ENCODE data around the gene NPR3.

- no peak for TF ChIP-seq CTCF (conservative IDR thresholded peaks at IDR 0.05; ENCODE audit: low read depth in 2 of 2)
- no peak for TF ChIP-seq EZH2phosphoT487 (IDR thresholded peaks at IDR 0.05; ENCODE audit: unreplicated experiment)
- no peak for TF ChIP-seq JUNB (IDR thresholded peaks at IDR 0.05; ENCODE audit: unreplicated experiment)
- TF ChIP-seq REST (IDR thresholded peaks at IDR 0.05; ENCODE audit: unreplicated experiment) = no peak
- no peak for TF ChIP-seq CREB1 (CRISPR knock-in tag; IDR thresholded peaks at IDR 0.05; ENCODE audit: low read depth)
- TF ChIP-seq POLR2AphosphoS5 (IDR thresholded peaks at IDR 0.05; ENCODE audit: low read depth) = no peak
- no peak for TF ChIP-seq EZH2 (IDR thresholded peaks at IDR 0.05; ENCODE audit: low read depth, unreplicated experiment)
- TF ChIP-seq ZNF331 (CRISPR knock-in tag; IDR thresholded peaks at IDR 0.05; ENCODE audit: low read depth) = no peak
- no peak for TF ChIP-seq STAT1 (IDR thresholded peaks at IDR 0.05; ENCODE audit: unreplicated experiment)
- TF ChIP-seq NANOG (IDR thresholded peaks at IDR 0.05; ENCODE audit: borderline replicate concordance) = no peak
- no peak for TF ChIP-seq ZNF462 (CRISPR knock-in tag; IDR thresholded peaks at IDR 0.05)
Observed at GRCh38 chr5:32802764-32803163, 91.6 kb downstream of the NPR3 start.

All from GM23338 (cell line).